ENCODE data around the gene TMEM115. TPM values are rescaled to one million over a fixed set of nuclear protein-coding genes. Genes with fewer than 3 reads are reported as not detected.

TMEM115 gene
- total and polyA plus RNA-seq, 2 of the 13 experiments (the other 11 are each of a cell fraction or from before 2014, with no cell fraction given): 22.1 to 30.7 TPM

- TF ChIP-seq, protein P1, sequence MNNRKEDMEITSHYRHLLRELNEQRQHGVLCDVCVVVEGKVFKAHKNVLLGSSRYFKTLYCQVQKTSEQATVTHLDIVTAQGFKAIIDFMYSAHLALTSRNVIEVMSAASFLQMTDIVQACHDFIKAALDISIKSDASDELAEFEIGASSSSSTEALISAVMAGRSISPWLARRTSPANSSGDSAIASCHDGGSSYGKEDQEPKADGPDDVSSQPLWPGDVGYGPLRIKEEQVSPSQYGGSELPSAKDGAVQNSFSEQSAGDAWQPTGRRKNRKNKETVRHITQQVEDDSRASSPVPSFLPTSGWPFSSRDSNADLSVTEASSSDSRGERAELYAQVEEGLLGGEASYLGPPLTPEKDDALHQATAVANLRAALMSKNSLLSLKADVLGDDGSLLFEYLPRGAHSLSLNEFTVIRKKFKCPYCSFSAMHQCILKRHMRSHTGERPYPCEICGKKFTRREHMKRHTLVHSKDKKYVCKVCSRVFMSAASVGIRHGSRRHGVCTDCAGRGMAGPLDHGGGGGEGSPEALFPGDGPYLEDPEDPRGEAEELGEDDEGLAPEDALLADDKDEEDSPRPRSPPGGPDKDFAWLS (CRISPR knock-in tag; IDR thresholded peaks at IDR 0.05; ENCODE audit: borderline replicate concordance): no peak
- TF ChIP-seq SNRNP70 (IDR thresholded peaks at IDR 0.05; ENCODE audit: low read depth, low read length) (no peak), NFYC (CRISPR knock-in tag; IDR thresholded peaks at IDR 0.05) (peak; percentile 54), ZBTB2 (CRISPR knock-in tag; IDR thresholded peaks at IDR 0.05; ENCODE audit: low read depth) (no peak), MIER3 (CRISPR knock-in tag; IDR thresholded peaks at IDR 0.05; ENCODE audit: borderline replicate concordance) (peak; percentile 84; the same call in 1 of the 2 replicates), ELF3 (CRISPR knock-in tag; IDR thresholded peaks at IDR 0.05) (peak; percentile 92), NCOA2 (CRISPR knock-in tag; IDR thresholded peaks at IDR 0.05) (no peak; the same call in 1 of the 2 replicates), BRD4 (CRISPR knock-in tag; IDR thresholded peaks at IDR 0.05) (0 out of 2 replicates have a peak, but pooled peaks have one; percentile 82), CCAR2 (optimal IDR thresholded peaks at IDR 0.05; ENCODE audit: low read depth, low read length) (no peak), ZNF335 (CRISPR knock-in tag; IDR thresholded peaks at IDR 0.05) (peak; percentile 99), ASH2L (IDR thresholded peaks at IDR 0.05; ENCODE audit: insufficient read length, low read depth, low read length) (peak; percentile 60), ZNF329 (CRISPR knock-in tag; IDR thresholded peaks at IDR 0.05; ENCODE audit: low read depth) (peak; percentile 75; the same call in 1 of the 2 replicates), RNF2 (conservative IDR thresholded peaks at IDR 0.05; ENCODE audit: low read depth) (peak; percentile 94), MXI1 (IDR thresholded peaks at IDR 0.05; ENCODE audit: borderline replicate concordance, low read depth, low read length) (peak; percentile 76; the same call in 1 of the 3 replicates), MTA1 (CRISPR knock-in tag; IDR thresholded peaks at IDR 0.05; ENCODE audit: borderline replicate concordance) (peak; percentile 69; the same call in 1 of the 2 replicates)
- TF ChIP-seq, protein P2, sequence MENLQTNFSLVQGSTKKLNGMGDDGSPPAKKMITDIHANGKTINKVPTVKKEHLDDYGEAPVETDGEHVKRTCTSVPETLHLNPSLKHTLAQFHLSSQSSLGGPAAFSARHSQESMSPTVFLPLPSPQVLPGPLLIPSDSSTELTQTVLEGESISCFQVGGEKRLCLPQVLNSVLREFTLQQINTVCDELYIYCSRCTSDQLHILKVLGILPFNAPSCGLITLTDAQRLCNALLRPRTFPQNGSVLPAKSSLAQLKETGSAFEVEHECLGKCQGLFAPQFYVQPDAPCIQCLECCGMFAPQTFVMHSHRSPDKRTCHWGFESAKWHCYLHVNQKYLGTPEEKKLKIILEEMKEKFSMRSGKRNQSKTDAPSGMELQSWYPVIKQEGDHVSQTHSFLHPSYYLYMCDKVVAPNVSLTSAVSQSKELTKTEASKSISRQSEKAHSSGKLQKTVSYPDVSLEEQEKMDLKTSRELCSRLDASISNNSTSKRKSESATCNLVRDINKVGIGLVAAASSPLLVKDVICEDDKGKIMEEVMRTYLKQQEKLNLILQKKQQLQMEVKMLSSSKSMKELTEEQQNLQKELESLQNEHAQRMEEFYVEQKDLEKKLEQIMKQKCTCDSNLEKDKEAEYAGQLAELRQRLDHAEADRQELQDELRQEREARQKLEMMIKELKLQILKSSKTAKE (CRISPR knock-in tag; IDR thresholded peaks at IDR 0.05; ENCODE audit: borderline replicate concordance): no peak
- TF ChIP-seq, protein P3, sequence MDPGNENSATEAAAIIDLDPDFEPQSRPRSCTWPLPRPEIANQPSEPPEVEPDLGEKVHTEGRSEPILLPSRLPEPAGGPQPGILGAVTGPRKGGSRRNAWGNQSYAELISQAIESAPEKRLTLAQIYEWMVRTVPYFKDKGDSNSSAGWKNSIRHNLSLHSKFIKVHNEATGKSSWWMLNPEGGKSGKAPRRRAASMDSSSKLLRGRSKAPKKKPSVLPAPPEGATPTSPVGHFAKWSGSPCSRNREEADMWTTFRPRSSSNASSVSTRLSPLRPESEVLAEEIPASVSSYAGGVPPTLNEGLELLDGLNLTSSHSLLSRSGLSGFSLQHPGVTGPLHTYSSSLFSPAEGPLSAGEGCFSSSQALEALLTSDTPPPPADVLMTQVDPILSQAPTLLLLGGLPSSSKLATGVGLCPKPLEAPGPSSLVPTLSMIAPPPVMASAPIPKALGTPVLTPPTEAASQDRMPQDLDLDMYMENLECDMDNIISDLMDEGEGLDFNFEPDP (CRISPR knock-in tag; conservative IDR thresholded peaks at IDR 0.05): 0 out of 2 replicates have a peak, but pooled peaks have one; percentile 92
- TF ChIP-seq, protein P4, sequence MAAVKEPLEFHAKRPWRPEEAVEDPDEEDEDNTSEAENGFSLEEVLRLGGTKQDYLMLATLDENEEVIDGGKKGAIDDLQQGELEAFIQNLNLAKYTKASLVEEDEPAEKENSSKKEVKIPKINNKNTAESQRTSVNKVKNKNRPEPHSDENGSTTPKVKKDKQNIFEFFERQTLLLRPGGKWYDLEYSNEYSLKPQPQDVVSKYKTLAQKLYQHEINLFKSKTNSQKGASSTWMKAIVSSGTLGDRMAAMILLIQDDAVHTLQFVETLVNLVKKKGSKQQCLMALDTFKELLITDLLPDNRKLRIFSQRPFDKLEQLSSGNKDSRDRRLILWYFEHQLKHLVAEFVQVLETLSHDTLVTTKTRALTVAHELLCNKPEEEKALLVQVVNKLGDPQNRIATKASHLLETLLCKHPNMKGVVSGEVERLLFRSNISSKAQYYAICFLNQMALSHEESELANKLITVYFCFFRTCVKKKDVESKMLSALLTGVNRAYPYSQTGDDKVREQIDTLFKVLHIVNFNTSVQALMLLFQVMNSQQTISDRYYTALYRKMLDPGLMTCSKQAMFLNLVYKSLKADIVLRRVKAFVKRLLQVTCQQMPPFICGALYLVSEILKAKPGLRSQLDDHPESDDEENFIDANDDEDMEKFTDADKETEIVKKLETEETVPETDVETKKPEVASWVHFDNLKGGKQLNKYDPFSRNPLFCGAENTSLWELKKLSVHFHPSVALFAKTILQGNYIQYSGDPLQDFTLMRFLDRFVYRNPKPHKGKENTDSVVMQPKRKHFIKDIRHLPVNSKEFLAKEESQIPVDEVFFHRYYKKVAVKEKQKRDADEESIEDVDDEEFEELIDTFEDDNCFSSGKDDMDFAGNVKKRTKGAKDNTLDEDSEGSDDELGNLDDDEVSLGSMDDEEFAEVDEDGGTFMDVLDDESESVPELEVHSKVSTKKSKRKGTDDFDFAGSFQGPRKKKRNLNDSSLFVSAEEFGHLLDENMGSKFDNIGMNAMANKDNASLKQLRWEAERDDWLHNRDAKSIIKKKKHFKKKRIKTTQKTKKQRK (IDR thresholded peaks at IDR 0.05; ENCODE audit: low read length): no peak
Measured at GRCh38 chr3:50358911-50359759, at the start of gene TMEM115 (continued).

All from HepG2 (cell line).